Mesodermal cell (in vitro differentiated cells): Measurements from ENCODE around the gene ZKSCAN5. TPM values are rescaled to one million over a fixed set of nuclear protein-coding genes. Genes with fewer than 3 reads are reported as not detected.
A peak's percentile ranks its signal among the peaks of the same experiment; 100 is the strongest.

ENCODE experiments used
- H3K27ac ChIP-seq: 2 replicates; pipeline ENCODE4 v1.7.0; 2013; ENCODE audit warnings: mild to moderate bottlenecking, low read depth, low read length, moderate library complexity; ENCODE audit not compliant: severe bottlenecking
- H3K36me3 ChIP-seq: 2 replicates; pipeline ENCODE4 v1.7.1; 2013; ENCODE audit warnings: mild to moderate bottlenecking, low read length, moderate library complexity; ENCODE audit not compliant: control insufficient read depth, insufficient read depth
- H3K4me1 ChIP-seq: one replicate; pipeline ENCODE4 v1.7.1; 2013; ENCODE audit warnings: mild to moderate bottlenecking, low read length; ENCODE audit not compliant: insufficient read depth, control insufficient read depth, poor library complexity, severe bottlenecking
- H3K4me3 ChIP-seq: 2 replicates; pipeline ENCODE4 v1.7.0; 2013; ENCODE audit warnings: low read length, control low read depth, mild to moderate bottlenecking; ENCODE audit not compliant: insufficient read depth, poor library complexity, severe bottlenecking; ENCODE audit errors: extremely low read depth
- H3K9me3 ChIP-seq: 2 replicates; pipeline ENCODE4 v1.7.1; 2013; ENCODE audit warnings: mild to moderate bottlenecking, low read length, moderate library complexity; ENCODE audit not compliant: control insufficient read depth
- WGBS, 2 experiments: methylation state at CpG; one replicate each; pipeline ENCODE4 v1.1.5; 2013; ENCODE audit warnings: missing lambda C conversion rate in 2 of 2; ENCODE audit not compliant: insufficient coverage in 2 of 2; 5-methylcytosine and 5-hydroxymethylcytosine counted together
- polyA plus RNA-seq, 2 experiments: library from polyadenylated mRNA; stranded (reverse); fragments of 50-300 nt; gene quantifications; one replicate each; pipeline ENCODE4 v1.2.3, GENCODE V29; 2013

The ZKSCAN5 gene
- 15.0 TPM for polyA plus RNA-seq (2013, experiment 1 of 2)
- polyA plus RNA-seq (2013, experiment 2 of 2), result 15.1 TPM

- Histone ChIP-seq H3K36me3 (peaks cover 6% of the 10 kb centered on the region), H3K27ac (peak within 1 kb of the TSS; percentile 75), H3K4me1 (peaks cover 17% of the 10 kb centered on the region), H3K9me3 (no peaks in the 10 kb centered on the region), H3K4me3 (peak within 1 kb of the TSS; percentile 87)
- WGBS, 2 experiments, result 0 to 1% methylated on average over 20 to 47 of the region's 53 CpGs
These were observed at the start of gene ZKSCAN5 for GRCh38 chr7:99504603-99505323. TSS of gene ZKSCAN5 (plus strand) at chr7:99504662. CDS start at chr7:99506045, 1,383 bp downstream.

GRCh38 chr7:99455874-99456273 is 48.6 kb upstream of the ZKSCAN5 start:
- Histone ChIP-seq H3K27ac (no peak overlapping the region), H3K4me1 (no peaks in the 10 kb centered on the region), H3K4me3 (no peak overlapping the region), H3K36me3 (peaks cover 96% of the 10 kb centered on the region), H3K9me3 (no peaks in the 10 kb centered on the region)
- 89 to 100% methylated on average over 5 to 6 of the region's 9 CpGs for WGBS, 2 experiments

- Histone ChIP-seq H3K4me3 (no peak overlapping the region), H3K36me3 (peaks cover 97% of the 10 kb centered on the region), H3K27ac (no peak overlapping the region), H3K4me1 (no peaks in the 10 kb centered on the region), H3K9me3 (no peaks in the 10 kb centered on the region)
- WGBS, 2 experiments, result 92% methylated on average over 12 to 13 of the region's 13 CpGs
These were observed 48.2 kb upstream of the ZKSCAN5 start for GRCh38 chr7:99456288-99456687.

GRCh38 chr7:99457050-99457649 is 47.3 kb upstream of the ZKSCAN5 start:
- H3K36me3 ChIP-seq, result peaks cover 94% of the 10 kb centered on the region
- H3K4me3 ChIP-seq, result no peak overlapping the region
- no peaks in the 10 kb centered on the region for H3K9me3 ChIP-seq
- WGBS, 2 experiments, result 93 to 100% methylated on average over 2 to 5 of the region's 6 CpGs
- no peaks in the 10 kb centered on the region for H3K4me1 ChIP-seq
- no peak overlapping the region for H3K27ac ChIP-seq

- Histone ChIP-seq H3K27ac (peak overlapping the region; percentile 36), H3K4me1 (no peaks in the 10 kb centered on the region), H3K36me3 (peaks cover 90% of the 10 kb centered on the region), H3K4me3 (no peak overlapping the region), H3K9me3 (no peaks in the 10 kb centered on the region)
- 96 to 97% methylated on average over 23 to 26 of the region's 26 CpGs for WGBS, 2 experiments
These were observed 46.6 kb upstream of the ZKSCAN5 start for GRCh38 chr7:99457650-99458493.

GRCh38 chr7:99459087-99459486 is 45.4 kb upstream of the ZKSCAN5 start:
- Histone ChIP-seq H3K4me3 (no peak overlapping the region), H3K27ac (no peak overlapping the region), H3K9me3 (no peaks in the 10 kb centered on the region), H3K36me3 (peaks cover 88% of the 10 kb centered on the region), H3K4me1 (no peaks in the 10 kb centered on the region)
- WGBS, 2 experiments, result 89 to 93% methylated on average over 6 to 8 of the region's 8 CpGs

- WGBS, 2 experiments, result 97 to 100% methylated on average over 7 to 9 of the region's 11 CpGs
- no peaks in the 10 kb centered on the region for H3K9me3 ChIP-seq
- H3K27ac ChIP-seq, result no peak overlapping the region
- no peak overlapping the region for H3K4me3 ChIP-seq
- no peaks in the 10 kb centered on the region for H3K4me1 ChIP-seq
- peaks cover 80% of the 10 kb centered on the region for H3K36me3 ChIP-seq
These were observed 43.8 kb upstream of the ZKSCAN5 start for GRCh38 chr7:99460651-99461050.

- H3K36me3 ChIP-seq, result peaks cover 74% of the 10 kb centered on the region
- H3K27ac ChIP-seq, result no peak overlapping the region
- H3K9me3 ChIP-seq, result no peaks in the 10 kb centered on the region
- H3K4me3 ChIP-seq, result no peak overlapping the region
- WGBS, 2 experiments, result 85 to 100% methylated on average over 2 of the region's 2 CpGs
- no peaks in the 10 kb centered on the region for H3K4me1 ChIP-seq
These were observed 43.2 kb upstream of the ZKSCAN5 start for GRCh38 chr7:99461221-99461620.

- peak overlapping the region; percentile 88 for H3K27ac ChIP-seq
- no peaks in the 10 kb centered on the region for H3K4me1 ChIP-seq
- peaks cover 33% of the 10 kb centered on the region for H3K36me3 ChIP-seq
- no peaks in the 10 kb centered on the region for H3K9me3 ChIP-seq
- H3K4me3 ChIP-seq, result peak overlapping the region; percentile 80
- 9 to 11% methylated on average over 9 of the region's 9 CpGs for WGBS, 2 experiments
These were observed 39.1 kb upstream of the ZKSCAN5 start for GRCh38 chr7:99465421-99465768.

- Histone ChIP-seq H3K4me3 (no peak overlapping the region), H3K36me3 (peaks cover 12% of the 10 kb centered on the region), H3K9me3 (no peaks in the 10 kb centered on the region), H3K4me1 (no peaks in the 10 kb centered on the region), H3K27ac (no peak overlapping the region)
- 91 to 93% methylated on average over 26 to 29 of the region's 29 CpGs for WGBS, 2 experiments
These were observed 36.0 kb upstream of the ZKSCAN5 start for GRCh38 chr7:99468336-99468918.
